Measurements from ENCODE around the gene RIT2. TPM values are rescaled to one million over a fixed set of nuclear protein-coding genes. Genes with fewer than 3 reads are reported as not detected.

The RIT2 gene
- total and polyA plus RNA-seq, 2 of the 4 experiments (the other 2 are of a cell fraction), result not detected

- Histone ChIP-seq H2AK5ac (ENCODE audit: low read depth, low read length) (no peak overlapping the region), H3K27ac (ENCODE audit: insufficient read depth, low read length) (no peak overlapping the region), H3K4me3 (ENCODE audit: insufficient read depth, low read depth, low read length) (no peak overlapping the region), H3K36me3 (ENCODE audit: control insufficient read depth, insufficient read depth, low read length) (no peaks in the 10 kb centered on the region), H4K5ac (ENCODE audit: low read depth, low read length) (no peak overlapping the region), H3K4me2 (ENCODE audit: low read depth, low read length) (no peak overlapping the region), H3K27me3 (ENCODE audit: control insufficient read depth, insufficient read depth, low read length) (no peaks in the 10 kb centered on the region), H3K9me1 (ENCODE audit: insufficient read depth, low read length) (no peaks in the 10 kb centered on the region), H2AK9ac (replicated peaks; ENCODE audit: low read depth, low read length, poor library complexity) (no peak overlapping the region), H4K8ac (ENCODE audit: low read depth in 2 of 2, low read length in 2 of 2) (no peak overlapping the region), H2BK20ac (ENCODE audit: low read depth, low read length) (no peak overlapping the region), H3K4ac (ENCODE audit: low read depth, low read length) (no peak overlapping the region), H3K18ac (ENCODE audit: low read depth, low read length) (no peak overlapping the region), H2BK15ac (ENCODE audit: low read depth, low read length) (no peak overlapping the region), H2BK120ac (ENCODE audit: low read depth, low read length) (no peak overlapping the region), H3K4me1 (ENCODE audit: control insufficient read depth, insufficient read depth, low read length) (no peaks in the 10 kb centered on the region), H3K9ac (ENCODE audit: low read depth, low read length) (no peak overlapping the region), H3K79me1 (ENCODE audit: low read depth in 1 of 2, low read length in 2 of 2) (no peaks in the 10 kb centered on the region), H4K20me1 (ENCODE audit: insufficient read depth, low read length) (no peaks in the 10 kb centered on the region), H3K14ac (replicated peaks; ENCODE audit: low read depth, low read length) (no peak overlapping the region), H3K23ac (ENCODE audit: low read depth, low read length) (no peak overlapping the region), H3K9me3 (ENCODE audit: control insufficient read depth, insufficient read depth, low read length) (0 out of 2 replicates have a peak, but pooled peaks cover 1% of the 10 kb centered on the region), H4K91ac (ENCODE audit: insufficient read depth, low read depth, low read length) (no peak overlapping the region), H3K56ac (ENCODE audit: extremely low read depth, insufficient read depth, low read length) (no peak overlapping the region), H2BK5ac (ENCODE audit: low read depth, low read length, poor library complexity, severe bottlenecking) (no peak overlapping the region), H2AFZ (replicated peaks; ENCODE audit: low read length, poor library complexity) (no peak overlapping the region)
- CTCF ChIA-PET, result no interaction called here
- TF ChIP-seq CHD1 (IDR thresholded peaks at IDR 0.05; ENCODE audit: low read depth, low read length) (no peak), MAFK (IDR thresholded peaks at IDR 0.05; ENCODE audit: low read depth, low read length) (no peak), MAZ (IDR thresholded peaks at IDR 0.05; ENCODE audit: borderline replicate concordance, low read depth, low read length) (no peak), FOS (IDR thresholded peaks at IDR 0.05; ENCODE audit: low read depth, low read length) (no peak), MXI1 (IDR thresholded peaks at IDR 0.05; ENCODE audit: borderline replicate concordance, low read depth, low read length) (no peak), RCOR1 (IDR thresholded peaks at IDR 0.05; ENCODE audit: insufficient replicate concordance, low read length) (no peak), RAD21 (IDR thresholded peaks at IDR 0.05; ENCODE audit: low read length) (no peak), SMC3 (IDR thresholded peaks at IDR 0.05; ENCODE audit: low read depth, low read length) (no peak), BHLHE40 (IDR thresholded peaks at IDR 0.05; ENCODE audit: low read depth, low read length) (no peak), USF2 (IDR thresholded peaks at IDR 0.05; ENCODE audit: low read depth, low read length) (no peak), CTCF (conservative IDR thresholded peaks at IDR 0.05; ENCODE audit: low read depth, low read length) (no peak), POLR2A (IDR thresholded peaks at IDR 0.05; ENCODE audit: low read depth, low read length) (no peak), RFX5 (IDR thresholded peaks at IDR 0.05; ENCODE audit: low read depth, low read length) (no peak), NFE2L2 (IDR thresholded peaks at IDR 0.05; ENCODE audit: low read depth, low read length) (no peak), CEBPB (IDR thresholded peaks at IDR 0.05; ENCODE audit: low read depth, low read length) (no peak)
- POLR2A ChIA-PET (ENCODE audit: unreplicated experiment), result no interaction called here
- DNase-seq (no peak), ATAC-seq (ENCODE audit: low read depth) (no peak)
- dilution Hi-C loops (cut with HindIII; ENCODE audit: low sequenced_read_pairs, unreplicated experiment), result no loop called here
- WGBS, 2 experiments (ENCODE audit: extremely low coverage in 2 of 2, insufficient read length in 1 of 2), result no CpG with 5 or more reads among the region's 2 CpGs
- in situ Hi-C loops (cut with MboI; ENCODE audit: low sequenced_read_pairs), result loop anchor here (10.0 kb wide), 1 partner anchor 60 kb away; no protein-coding TSS in a partner anchor
- no TSS peak for BruUV-seq (replicated peaks)
- intact Hi-C loops (cut with micrococcal nuclease), result no loop called here
Observed at GRCh38 chr18:42854558-42854957, 260.9 kb downstream of the RIT2 start.
